Skeletal muscle tissue (tissue), 4 donors: Measurements from ENCODE around the gene C19orf81. TPM values are rescaled to one million over a fixed set of nuclear protein-coding genes. Genes with fewer than 3 reads are reported as not detected.
"Not testable (repeated sequence)": the region's sequence is repeated elsewhere in the genome, so short reads cannot be mapped to it uniquely, and the experiment has no call there.

Experiments
- H3K27ac ChIP-seq: one replicate; pipeline ENCODE4 v1.7.0; 2013; ENCODE audit warnings: mild to moderate bottlenecking, low read depth, low read length, inconsistent platforms
- H3K27me3 ChIP-seq, 3 donors: one replicate each; pipeline ENCODE4 v1.7.0; 2013; ENCODE audit warnings: low read length in 3 of 3; ENCODE audit not compliant: control insufficient read depth in 3 of 3, insufficient read depth in 3 of 3
- H3K36me3 ChIP-seq, 3 donors: one replicate each; pipeline ENCODE4 v1.7.0; 2013; ENCODE audit warnings: low read length in 3 of 3; ENCODE audit not compliant: control insufficient read depth in 3 of 3, insufficient read depth in 3 of 3
- H3K4me1 ChIP-seq, 3 donors: one replicate each; pipeline ENCODE4 v1.7.0; 2013; ENCODE audit warnings: low read length in 3 of 3, mild to moderate bottlenecking in 3 of 3; ENCODE audit not compliant: control insufficient read depth in 3 of 3, insufficient read depth in 3 of 3
- H3K4me3 ChIP-seq, 3 donors: one replicate each; pipeline ENCODE4 v1.7.0; 2013; ENCODE audit warnings: low read length in 3 of 3
- H3K9ac ChIP-seq, 3 donors: one replicate each; pipeline ENCODE4 v1.7.0; 2013; ENCODE audit warnings: low read length in 3 of 3, mild to moderate bottlenecking in 3 of 3, moderate library complexity in 2 of 3, low read depth in 1 of 3
- H3K9me3 ChIP-seq, 3 donors: one replicate each; pipeline ENCODE4 v1.7.0; 2013; ENCODE audit warnings: low read length in 3 of 3; ENCODE audit not compliant: control insufficient read depth in 3 of 3
- total RNA-seq: library from RNA; depleted of rRNA; stranded (reverse); fragments of >200 nt; gene quantifications from one replicate; pipeline ENCODE4 v1.2.3, GENCODE V29; 2014
- donor health status: Osteomylitis.

Gene C19orf81
- total RNA-seq = not detected

GRCh38 chr19:50649433-50650391 lies at the start of gene C19orf81:
C19orf81 (plus strand) TSS chr19:50649445; CDS start chr19:50649445, 0 bp downstream.
- Histone ChIP-seq H3K9ac (no peak within 1 kb of the TSS), H3K27me3 (peaks cover 12 to 25% (median 18%) of the 10 kb centered on the region in 3 donors), H3K27ac (no peak within 1 kb of the TSS), H3K4me1 (no peaks in the 10 kb centered on the region), H3K9me3 (no peaks in the 10 kb centered on the region), H3K4me3 (no peak within 1 kb of the TSS), H3K36me3 (no peaks in the 10 kb centered on the region)

- H3K4me3 ChIP-seq = no peak overlapping the region
- H3K4me1 ChIP-seq = no peaks in the 10 kb centered on the region
- no peak overlapping the region for H3K27ac ChIP-seq
- no peaks in the 10 kb centered on the region for H3K36me3 ChIP-seq
- no peak overlapping the region for H3K9ac ChIP-seq
- peaks cover 0 to 3% (median 0%) of the 10 kb centered on the region in 3 donors for H3K9me3 ChIP-seq
- peaks cover 11 to 24% (median 12%) of the 10 kb centered on the region in 3 donors for H3K27me3 ChIP-seq
These were observed 47.7 kb upstream of the C19orf81 start for GRCh38 chr19:50601407-50602088.

- H3K4me3 ChIP-seq = no peak overlapping the region
- no peak overlapping the region for H3K27ac ChIP-seq
- H3K9me3 ChIP-seq = peaks cover 0 to 4% (median 0%) of the 10 kb centered on the region in 3 donors
- H3K36me3 ChIP-seq = no peaks in the 10 kb centered on the region
- no peak overlapping the region for H3K9ac ChIP-seq
- peaks cover 13 to 28% (median 16%) of the 10 kb centered on the region in 3 donors for H3K27me3 ChIP-seq
- no peaks in the 10 kb centered on the region for H3K4me1 ChIP-seq
These were observed 47.2 kb upstream of the C19orf81 start for GRCh38 chr19:50602089-50602422.

GRCh38 chr19:50602496-50602895 lies 46.7 kb upstream of the C19orf81 start:
- Histone ChIP-seq H3K9me3 (peaks cover 0 to 4% (median 0%) of the 10 kb centered on the region in 3 donors), H3K27me3 (peaks cover 17 to 31% (median 21%) of the 10 kb centered on the region in 3 donors), H3K4me3 (no peak overlapping the region), H3K4me1 (no peaks in the 10 kb centered on the region), H3K9ac (no peak overlapping the region), H3K27ac (no peak overlapping the region), H3K36me3 (no peaks in the 10 kb centered on the region)

- H3K9me3 ChIP-seq = peaks cover 0 to 4% (median 0%) of the 10 kb centered on the region in 3 donors
- no peak overlapping the region for H3K9ac ChIP-seq
- H3K36me3 ChIP-seq = no peaks in the 10 kb centered on the region
- H3K27ac ChIP-seq = no peak overlapping the region
- H3K4me3 ChIP-seq = no peak overlapping the region
- peaks cover 20 to 34% (median 25%) of the 10 kb centered on the region in 3 donors for H3K27me3 ChIP-seq
- no peaks in the 10 kb centered on the region for H3K4me1 ChIP-seq
These were observed 46.3 kb upstream of the C19orf81 start for GRCh38 chr19:50602935-50603334.

GRCh38 chr19:50604264-50605073 lies 44.8 kb upstream of the C19orf81 start:
- not testable (repeated sequence) for H3K4me1 ChIP-seq, H3K36me3 ChIP-seq, H3K9ac ChIP-seq, H3K9me3 ChIP-seq, H3K4me3 ChIP-seq, H3K27ac ChIP-seq
- H3K27me3 ChIP-seq = peaks cover 20 to 34% (median 26%) of the 10 kb centered on the region in 3 donors

- not testable (repeated sequence) for H3K4me1 ChIP-seq, H3K9me3 ChIP-seq, H3K4me3 ChIP-seq, H3K36me3 ChIP-seq, H3K9ac ChIP-seq, H3K27ac ChIP-seq
- peaks cover 20 to 30% (median 22%) of the 10 kb centered on the region in 3 donors for H3K27me3 ChIP-seq
These were observed 43.0 kb upstream of the C19orf81 start for GRCh38 chr19:50606059-50606836.

GRCh38 chr19:50607388-50607787 lies 41.9 kb upstream of the C19orf81 start:
- Histone ChIP-seq H3K27ac (no peak overlapping the region), H3K27me3 (peaks cover 19 to 22% (median 19%) of the 10 kb centered on the region in 3 donors), H3K9me3 (peaks cover 0 to 4% (median 0%) of the 10 kb centered on the region in 3 donors), H3K4me3 (no peak overlapping the region), H3K4me1 (no peaks in the 10 kb centered on the region), H3K9ac (no peak overlapping the region), H3K36me3 (no peaks in the 10 kb centered on the region)
